HG02870 (cell line): ENCODE data around the gene IFNA16.
"Not testable (repeated sequence)": the region's sequence is repeated elsewhere in the genome, so short reads cannot be mapped to it uniquely, and the experiment has no call there.

Source experiments
- ATAC-seq: cut with Tn5 transposase; IDR thresholded peaks from one replicate; pipeline ENCODE4 v1.9.1; 2021; ENCODE audit warnings: mild to moderate bottlenecking, moderate library complexity; ENCODE audit not compliant: unreplicated experiment

IFNA16 gene

DNA sequence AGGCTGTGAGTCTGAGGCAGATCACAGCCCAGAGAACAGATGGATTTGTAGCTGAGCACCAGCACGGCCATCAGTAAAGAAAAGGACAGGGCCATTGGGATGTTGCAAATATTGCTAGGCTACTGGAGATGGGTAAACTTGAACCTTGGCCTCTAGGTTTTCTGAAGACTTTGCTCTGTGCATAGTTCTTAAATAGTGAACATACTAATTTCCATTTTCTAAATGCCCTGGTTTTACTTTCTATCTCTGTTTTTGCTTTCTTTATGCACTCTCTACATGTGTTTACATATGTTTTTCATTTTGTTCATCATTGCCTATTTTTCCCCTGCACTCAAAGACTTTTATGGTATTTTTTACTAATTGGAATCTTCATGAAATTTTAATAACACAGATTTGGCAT lies at the start of gene IFNA16:
Gene IFNA16, minus strand, starts transcription at position 101 of the 400 bp plus-strand sequence. Its CDS starts 6 bp downstream, at position 95.
- not testable (repeated sequence) for ATAC-seq

DNA sequence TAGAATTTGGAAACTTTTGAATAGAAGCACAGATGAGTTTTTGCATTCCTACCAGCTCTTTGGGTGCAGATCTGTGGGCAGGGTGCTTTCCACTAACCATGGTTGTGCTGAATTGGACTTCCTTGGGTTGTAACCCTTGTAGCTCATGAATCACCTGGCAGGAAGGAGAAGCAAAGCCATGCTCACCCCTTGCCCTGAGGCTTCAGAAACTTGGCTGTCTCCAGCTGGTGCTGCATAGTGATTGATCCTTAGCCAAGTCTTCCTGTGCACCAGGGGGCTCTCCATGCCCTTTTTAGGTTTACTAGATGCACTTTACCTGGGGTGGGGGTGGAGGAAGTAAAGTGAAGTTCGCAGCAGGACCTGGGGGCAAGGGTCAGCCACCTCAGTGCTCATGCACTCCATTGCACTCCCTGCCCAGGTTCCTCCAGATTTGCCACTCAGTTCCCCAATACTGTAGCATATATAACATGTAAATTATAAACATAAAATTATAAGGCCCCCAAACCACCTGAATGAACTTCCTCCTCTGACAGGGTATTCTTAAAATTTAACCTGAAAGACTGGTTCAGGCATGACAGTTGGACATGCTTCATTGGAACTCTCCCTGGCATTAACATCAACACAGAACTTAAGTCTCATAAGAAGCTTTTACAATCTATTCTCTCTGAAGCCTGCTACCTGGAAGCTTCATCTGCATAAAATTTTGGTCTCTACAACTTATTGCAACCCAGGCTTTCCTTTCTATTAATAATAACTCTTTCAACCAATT lies 48.5 kb upstream of the IFNA16 start:
- no peak for ATAC-seq

DNA sequence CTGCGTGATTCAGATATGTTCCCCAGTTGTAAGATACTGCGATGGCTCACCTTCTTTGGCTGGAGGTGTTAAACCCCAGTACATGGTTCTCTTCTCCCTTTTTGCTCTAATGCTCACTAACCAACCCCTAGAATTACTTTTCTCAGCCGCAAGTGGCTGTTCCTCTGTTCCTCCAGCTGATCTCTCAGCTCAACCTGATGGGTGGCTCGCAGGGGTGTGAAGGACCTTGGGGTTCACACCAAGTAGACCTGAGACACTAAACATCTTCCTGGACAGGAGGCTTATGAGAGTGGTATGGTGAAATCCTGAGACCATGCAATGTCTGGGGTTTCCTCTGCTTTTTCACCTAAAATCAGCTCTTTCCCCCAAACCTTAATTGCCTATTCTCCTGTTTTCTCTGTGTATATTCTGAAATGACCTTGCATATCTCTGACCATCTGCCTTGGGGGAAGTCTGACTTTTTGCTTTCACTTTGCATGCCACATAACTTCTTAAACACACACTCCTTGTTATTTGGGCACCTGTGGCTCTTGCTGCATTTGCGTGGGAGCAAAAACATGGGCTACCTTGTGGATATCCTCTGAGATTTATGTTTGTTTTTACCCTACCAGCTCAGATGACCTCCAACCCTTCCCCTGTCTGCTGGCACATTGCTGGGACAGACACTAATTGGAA lies 38.6 kb upstream of the IFNA16 start:
- no peak for ATAC-seq

DNA sequence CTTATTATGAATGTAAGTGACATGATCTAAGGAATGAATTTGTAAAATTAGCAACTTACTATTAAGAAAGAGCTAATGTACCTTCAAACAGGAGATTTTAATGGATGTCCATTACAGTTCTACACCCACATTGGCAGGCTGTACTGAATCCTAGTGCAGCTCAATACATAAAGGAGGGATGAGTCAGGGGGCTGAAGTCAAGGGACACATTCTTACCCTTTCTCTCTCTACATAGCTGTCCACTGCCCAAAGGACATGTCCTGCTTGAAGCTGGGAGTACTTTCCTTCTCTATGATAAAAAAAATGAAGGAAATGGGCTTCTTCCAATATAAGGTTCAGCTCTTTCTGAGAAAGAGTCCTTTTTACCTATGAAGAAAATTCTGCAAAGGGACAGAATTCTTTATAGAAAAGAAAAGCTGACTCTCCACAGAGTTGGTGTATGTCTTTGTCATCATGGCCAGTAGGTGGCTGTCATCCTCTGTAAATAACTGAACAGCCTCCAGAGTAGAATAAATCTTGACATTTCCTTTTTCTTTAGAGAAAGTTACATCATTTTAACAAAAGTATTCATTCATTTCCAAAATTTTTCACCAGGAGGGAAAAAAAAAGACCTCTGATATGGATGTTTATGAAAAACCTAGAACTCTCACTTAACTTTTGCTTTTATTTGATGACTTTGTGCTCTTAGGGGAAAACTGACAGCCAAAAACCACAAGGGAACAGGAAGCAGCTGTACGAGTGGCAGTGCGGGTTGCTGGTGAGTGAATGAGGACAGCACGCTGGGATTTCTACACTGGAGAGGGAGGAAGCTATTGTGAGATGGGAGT lies 35.8 kb upstream of the IFNA16 start:
- ATAC-seq, result peak; percentile 76

DNA sequence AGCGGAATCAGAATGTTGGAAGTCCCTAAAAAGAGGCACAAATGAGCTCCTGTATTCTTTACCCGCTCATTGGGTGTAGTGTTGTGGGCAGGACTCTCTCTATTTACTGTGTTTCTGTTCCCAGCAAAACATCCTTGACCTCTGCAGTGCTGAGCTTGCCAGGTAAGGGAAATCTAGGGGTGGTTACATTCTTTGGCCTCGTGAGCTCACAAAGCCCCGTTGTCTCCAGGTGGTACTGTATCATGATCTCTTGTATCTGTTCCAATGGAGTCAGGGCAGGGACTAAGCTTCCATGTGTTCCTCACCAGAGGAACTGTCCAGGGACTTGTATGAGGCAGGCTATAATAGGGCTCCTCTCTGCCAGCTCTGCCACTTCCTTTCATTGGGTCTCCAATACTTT lies 34.5 kb upstream of the IFNA16 start:
- no peak for ATAC-seq

DNA sequence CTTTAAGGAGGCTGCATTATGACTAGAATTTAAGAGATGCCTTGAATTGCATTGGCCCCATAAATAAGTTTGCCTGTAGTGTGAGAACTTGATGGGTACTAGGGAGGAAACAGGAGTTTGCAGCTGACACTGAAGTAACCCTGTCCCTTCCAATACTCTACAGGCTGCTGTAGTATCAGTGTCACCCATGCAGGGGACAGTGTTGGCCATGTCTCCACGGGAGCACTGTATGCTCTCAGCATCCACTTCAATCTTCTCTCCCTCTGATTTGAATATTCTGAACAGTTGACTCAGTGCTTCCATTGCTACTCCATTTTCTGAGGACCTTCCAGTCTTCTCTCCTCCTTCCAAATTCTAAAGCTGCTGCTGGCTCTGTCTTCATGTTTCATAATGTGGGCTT lies 34.1 kb upstream of the IFNA16 start:
- ATAC-seq, result no peak

DNA sequence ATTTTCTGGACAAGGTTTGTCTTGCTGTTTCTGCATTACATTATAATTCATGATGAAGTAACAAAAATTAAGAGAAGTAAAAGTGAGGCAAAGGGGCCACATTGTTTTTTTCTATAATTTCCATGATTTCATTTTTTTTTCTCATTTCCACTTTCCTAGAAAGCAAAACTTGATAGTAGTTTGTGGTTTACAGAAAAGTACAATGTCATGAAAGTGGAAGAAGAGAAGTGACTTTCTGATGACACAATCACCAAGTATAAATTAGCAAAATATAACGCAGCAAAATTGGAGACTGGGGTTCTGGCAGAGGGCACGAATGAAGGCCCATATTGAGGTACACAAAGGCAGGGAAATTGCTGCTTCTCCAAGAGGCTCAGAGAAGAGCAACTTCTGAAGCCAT lies 27.7 kb upstream of the IFNA16 start:
- ATAC-seq, result no peak

DNA sequence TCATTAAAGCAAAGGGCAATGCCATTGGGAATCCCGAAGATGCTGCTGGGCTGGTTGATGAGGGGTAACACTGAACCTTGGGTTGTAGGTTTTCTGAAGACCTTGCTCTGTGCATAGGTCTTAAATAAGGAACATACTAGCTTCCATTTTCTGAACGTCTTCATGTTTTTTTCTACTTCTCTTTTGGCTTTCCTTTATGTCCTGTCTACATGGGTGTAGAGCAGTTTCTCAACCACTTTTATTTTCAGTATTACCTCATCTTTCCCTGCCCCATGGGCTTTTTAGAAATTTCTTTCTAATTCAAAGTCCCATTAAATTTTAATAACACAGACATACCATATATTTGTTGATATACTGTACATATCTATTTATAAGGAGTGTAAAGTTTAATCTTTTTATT lies 22.8 kb upstream of the IFNA16 start, which contains the start of gene IFNA14:
Gene IFNA14, minus strand, starts transcription at position 95 of the 400 bp plus-strand sequence. Its CDS starts 70 bp downstream, at position 25.
- ATAC-seq, result no peak

DNA sequence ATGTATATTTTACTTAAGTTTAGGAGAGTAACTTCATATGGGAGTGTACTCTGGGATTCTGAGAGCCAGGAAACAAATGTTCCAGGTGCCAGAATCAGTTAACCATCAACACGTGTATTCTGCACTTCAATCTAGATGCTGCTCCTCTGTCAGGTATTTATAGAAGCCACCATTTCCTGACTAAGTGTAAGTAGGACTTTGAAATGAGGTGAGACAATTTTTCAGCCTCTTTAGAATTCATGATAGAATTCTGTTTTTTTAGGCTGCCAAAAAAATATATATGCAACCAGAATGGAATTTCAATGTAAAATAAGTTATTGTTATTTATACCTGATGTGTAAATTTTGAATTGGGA lies 19.2 kb upstream of the IFNA16 start:
- not testable (repeated sequence) for ATAC-seq

DNA sequence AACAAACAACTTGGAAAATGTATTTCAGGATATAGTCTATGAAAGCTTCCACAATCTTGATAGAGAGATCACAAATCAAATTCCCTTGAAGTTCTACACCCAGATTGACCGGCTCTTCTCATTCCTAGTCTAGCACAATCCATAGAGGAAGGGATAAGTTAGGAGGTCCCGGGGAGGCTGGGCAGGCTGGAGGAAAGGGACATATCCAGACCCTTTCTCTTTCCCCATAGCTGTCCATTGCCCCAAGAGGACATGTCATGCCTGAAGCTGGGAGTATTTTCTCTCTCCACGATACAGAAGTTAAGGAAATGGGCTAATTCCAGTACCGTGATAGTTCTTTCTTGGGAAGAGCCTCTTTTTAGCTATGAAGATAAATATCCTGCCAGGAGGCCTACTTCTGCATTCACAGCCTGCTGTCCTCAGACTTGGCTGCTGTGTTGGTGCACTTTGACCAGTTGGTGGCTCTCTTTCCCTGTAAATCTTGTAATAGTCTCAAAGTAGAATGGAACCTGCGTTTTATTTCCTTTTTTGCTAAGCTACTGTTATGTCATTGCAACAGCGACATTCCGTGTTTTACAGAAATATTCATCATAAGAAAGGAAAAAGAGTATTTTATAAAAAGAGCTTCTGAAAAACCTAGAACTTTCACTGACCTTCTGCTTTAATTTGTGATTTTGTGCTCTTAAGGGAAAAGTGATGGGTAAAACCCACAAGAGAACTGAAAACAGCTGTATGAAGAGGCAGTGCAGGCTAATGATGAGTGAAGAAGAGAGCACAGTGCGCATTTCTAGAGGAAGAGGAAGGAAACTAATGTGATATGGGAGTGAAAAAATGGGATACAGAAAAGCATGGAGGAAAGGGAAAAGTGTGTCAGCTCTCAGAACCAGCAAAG lies 18.6 kb upstream of the IFNA16 start:
- ATAC-seq, result peak; percentile 83

DNA sequence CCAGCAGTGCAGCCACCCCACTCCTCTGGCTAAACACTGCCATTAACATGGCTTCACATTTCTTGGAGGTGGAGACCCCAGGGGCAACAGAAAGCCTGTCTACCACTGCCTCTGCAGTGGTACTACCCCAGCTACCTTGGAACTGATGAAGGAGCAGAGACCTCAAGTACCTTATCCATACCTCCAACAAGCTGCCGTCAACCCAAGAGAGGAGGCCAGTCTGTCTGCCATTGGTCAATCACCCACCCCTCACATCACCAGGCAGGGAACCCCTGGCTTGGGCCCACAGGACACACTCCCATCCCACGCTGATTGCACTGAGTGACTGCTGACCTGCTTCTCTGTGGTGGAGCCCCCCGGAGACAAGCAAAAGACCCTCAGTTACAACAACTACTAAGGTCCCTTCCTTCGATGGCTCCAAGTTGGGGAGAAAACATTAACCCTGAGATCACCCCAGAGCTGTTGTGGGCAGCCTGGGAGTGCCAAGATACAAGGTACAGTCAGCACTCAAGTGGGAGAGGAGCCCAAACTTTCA lies 17.1 kb upstream of the IFNA16 start:
- ATAC-seq, result no peak

DNA sequence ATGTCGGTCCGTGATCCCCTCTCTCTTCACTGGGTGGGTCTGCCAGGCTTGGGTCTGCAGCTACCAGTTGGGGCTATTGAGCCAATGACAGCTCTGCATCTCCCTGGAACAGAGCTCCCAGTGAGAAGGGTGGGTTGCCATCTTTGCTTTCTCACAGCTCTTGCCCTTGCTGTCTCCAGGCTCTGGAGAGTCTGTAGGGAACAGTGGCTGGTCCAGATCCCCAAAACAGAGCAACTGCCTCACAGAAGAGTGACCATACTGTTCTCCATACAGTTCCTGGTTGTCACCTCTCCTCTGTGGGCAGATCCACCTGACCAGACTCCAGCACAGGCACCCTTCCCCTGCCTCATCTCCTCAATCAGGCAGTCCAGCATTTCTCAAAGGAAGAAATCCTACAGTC lies 16.1 kb upstream of the IFNA16 start:
- ATAC-seq, result no peak

DNA sequence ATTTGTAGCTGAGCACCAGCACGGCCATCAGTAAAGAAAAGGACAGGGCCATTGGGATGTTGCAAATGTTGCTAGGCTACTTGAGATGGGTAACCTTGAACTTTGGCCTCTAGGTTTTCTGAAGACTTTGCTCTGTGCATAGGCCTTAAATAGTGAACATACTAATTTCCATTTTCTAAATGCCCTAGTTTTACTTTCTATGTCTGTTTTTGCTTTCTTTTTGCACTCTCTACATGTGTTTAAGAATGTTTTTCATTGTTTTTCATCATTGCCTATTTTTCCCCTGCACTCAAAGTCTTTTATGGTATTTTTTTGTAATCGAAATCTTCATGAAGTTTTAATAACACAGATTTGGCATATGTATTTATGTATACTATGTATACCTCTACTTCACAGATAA lies 11.0 kb upstream of the IFNA16 start, which contains the start of gene IFNA17:
Gene IFNA17, minus strand, starts transcription at position 101 of the 400 bp plus-strand sequence. Its CDS starts 49 bp downstream, at position 52.
- no peak for ATAC-seq

DNA sequence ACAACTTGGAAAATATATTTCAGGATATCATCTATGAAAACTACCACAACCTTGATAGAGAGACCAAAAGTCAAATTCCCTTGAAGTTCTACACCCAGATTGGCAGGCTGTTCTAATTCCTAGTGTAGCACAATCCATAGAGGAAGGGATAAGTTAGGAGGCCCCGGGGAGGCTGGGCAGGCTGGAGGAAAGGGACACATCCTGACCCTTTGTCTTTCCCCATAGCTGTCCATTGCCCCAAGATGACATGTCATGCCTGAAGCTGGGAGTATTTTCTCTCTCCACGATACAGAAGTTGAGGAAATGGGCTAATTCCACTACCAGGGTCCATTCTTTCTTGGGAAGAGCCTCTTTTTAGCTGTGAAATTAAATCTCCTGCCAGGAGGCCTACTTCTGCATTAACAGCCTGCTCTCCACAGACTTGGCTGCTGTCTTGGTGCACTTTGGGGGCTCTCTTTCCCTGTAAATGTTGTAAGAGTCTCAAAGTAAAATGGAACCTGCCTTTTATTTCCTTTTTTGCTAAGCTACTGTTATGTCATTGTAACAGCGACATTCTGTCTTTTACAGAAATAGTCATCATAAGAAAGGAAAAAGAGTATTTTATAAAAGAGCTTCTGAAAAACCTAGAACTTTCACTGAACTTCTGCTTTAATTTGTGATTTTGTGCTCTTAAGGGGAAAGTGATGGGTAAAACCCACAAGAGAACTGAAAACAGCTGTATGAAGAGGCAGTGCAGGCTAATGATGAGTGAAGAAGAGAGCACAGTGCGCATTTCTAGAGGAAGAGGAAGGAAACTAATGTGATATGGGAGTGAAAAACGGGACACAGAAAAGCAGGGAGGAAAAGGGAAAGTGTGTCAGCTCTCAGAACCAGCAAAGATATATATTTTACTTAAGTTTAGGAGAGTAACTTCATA lies 3.4 kb downstream of the IFNA16 start:
- peak; percentile 85 for ATAC-seq

DNA sequence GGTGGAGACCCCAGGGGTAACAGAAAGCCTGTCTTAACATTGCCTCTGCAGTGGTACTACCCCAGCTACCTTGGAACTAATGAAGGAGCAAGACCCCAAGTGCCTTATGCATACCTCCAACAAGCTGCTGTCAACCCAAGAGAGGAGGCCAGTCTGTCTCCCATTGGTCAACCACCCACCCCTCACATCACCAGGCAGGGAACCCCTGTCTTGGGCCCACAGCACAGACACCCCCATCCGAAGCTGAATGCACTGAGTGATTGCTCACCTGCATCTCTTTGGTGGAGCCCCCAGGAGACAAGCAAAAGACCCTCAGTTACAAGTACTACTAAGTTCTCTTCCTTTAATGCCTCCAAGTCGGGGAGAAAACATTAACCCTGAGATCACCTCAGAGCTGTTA lies 5.0 kb downstream of the IFNA16 start:
- not testable (repeated sequence) for ATAC-seq

DNA sequence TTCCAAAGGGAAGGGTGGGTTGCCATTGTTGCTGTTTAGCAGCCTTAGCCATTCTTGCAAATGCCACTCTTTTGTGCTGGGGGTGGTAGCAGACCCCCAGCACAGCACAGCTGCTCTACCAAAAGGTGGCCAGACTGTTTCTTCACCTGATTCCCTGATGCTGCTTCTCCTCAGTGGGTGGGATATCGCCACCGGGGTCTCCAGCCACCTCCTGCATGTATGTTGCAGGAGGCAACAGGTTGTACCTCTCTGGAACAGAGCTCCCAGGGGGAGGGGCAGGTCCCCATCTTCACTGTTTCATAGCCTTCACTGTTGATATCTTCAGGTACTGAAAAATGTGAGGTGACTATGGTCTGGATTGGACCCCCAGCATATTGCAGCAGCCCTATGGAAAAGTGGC lies 6.3 kb downstream of the IFNA16 start:
- ATAC-seq, result not testable (repeated sequence)

DNA sequence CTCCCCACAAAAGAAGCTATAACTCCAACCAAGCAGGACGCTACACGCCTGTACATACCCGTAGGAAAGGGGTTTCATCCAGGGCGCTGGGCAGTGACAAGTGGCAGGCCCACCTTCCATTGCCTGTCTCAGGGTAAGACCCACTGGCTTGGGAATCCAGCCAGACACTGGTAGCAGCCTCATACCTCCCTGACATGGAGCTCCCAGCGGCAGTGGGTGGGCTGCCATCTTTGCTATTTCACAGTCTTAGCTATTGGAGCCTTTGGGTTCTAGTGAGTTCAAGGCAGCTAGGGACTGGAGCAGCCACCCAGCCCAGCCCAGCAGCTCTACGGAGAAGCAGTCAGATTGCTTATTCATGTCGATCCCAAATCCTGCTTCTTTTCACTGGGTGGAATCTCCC lies 6.8 kb downstream of the IFNA16 start:
- ATAC-seq, result no peak

DNA sequence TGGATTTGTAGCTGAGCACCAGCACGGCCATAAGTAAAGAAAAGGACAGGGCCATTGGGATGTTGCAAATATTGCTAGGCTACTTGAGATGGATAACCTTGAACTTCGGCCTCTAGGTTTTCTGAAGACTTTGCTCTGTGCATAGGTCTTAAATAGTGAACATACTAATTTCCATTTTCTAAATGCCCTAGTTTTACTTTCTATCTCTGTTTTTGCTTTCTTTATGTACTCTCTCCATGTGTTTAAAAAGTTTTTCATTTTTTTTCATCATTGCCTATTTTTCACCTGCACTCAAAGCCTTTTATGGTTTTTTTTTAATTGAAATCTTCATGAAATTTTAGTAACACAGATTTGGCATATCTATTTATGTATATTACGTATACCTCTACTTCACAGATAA lies 10.1 kb downstream of the IFNA16 start, which contains the start of gene IFNA10:
Gene IFNA10, minus strand, starts transcription at position 101 of the 400 bp plus-strand sequence. Its CDS starts 46 bp downstream, at position 55.
- ATAC-seq, result not testable (repeated sequence)

DNA sequence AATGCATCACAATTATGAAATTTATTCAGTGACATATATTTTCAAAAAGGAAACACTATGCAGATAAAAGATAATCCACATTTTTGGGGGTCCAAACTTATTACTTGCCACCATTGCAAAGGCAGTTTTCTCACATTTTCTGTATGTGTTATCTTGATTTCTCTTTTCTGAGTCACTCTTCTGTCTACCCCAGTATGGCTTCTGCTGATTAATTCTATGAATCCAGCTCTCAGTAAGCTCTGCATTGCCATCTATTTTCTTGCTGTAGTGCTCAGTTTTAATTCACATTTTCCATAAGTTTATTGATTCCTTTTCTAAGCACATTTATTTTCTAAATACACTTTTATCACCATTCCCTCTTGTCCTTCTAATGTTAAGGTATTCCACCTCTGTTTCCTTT lies 11.9 kb downstream of the IFNA16 start:
- no peak for ATAC-seq
